Activated CD4-positive, alpha-beta T cell treated with anti-CD3 and anti-CD28 coated beads, Interleukin-2, Interleukin-6, amounts not matched to agents 100 ng/mL and 50 ng/mL, durations not matched to agents 16 hours and 8 hours (primary cell): ENCODE measurements around the gene ALKBH6.

ENCODE experiments used
- DNase-seq: peaks from one replicate; pipeline ENCODE4 v3.0.0-alpha.2; 2020

ALKBH6 gene

GRCh38 chr19:36030264-36031148, 16.5 kb upstream of the ALKBH6 start:
- no peak for DNase-seq

- DNase-seq = no peak
Measured at GRCh38 chr19:36028313-36029041, 14.5 kb upstream of the ALKBH6 start.

- no peak for DNase-seq
Measured at GRCh38 chr19:36027696-36028095, 13.7 kb upstream of the ALKBH6 start.

- DNase-seq = no peak
Measured at GRCh38 chr19:36026091-36026876, 12.3 kb upstream of the ALKBH6 start.

GRCh38 chr19:36025541-36025940, 11.5 kb upstream of the ALKBH6 start:
- no peak for DNase-seq

- no peak for DNase-seq
Measured at GRCh38 chr19:36023432-36023831, 9.4 kb upstream of the ALKBH6 start.

- DNase-seq = no peak
Measured at GRCh38 chr19:36019061-36019670, 5.2 kb upstream of the ALKBH6 start.

GRCh38 chr19:36013280-36014011, 567 bp downstream of the ALKBH6 start:
- DNase-seq = no peak

- DNase-seq = no peak
Measured at GRCh38 chr19:36010402-36010801, 3.6 kb downstream of the ALKBH6 start.

GRCh38 chr19:36009633-36010379, 4.2 kb downstream of the ALKBH6 start:
- no peak for DNase-seq

GRCh38 chr19:36009220-36009619, 4.8 kb downstream of the ALKBH6 start:
- peak; percentile 76 for DNase-seq

- DNase-seq = no peak
Measured at GRCh38 chr19:36008336-36008978, 5.6 kb downstream of the ALKBH6 start, which contains the start of gene SYNE4. Gene SYNE4 (minus strand): TSS chr19:36008813. CDS start chr19:36008681, 132 bp downstream.

- no peak for DNase-seq
Measured at GRCh38 chr19:36006955-36007354, 7.1 kb downstream of the ALKBH6 start.

- DNase-seq = no peak
Measured at GRCh38 chr19:36003284-36003683, 10.7 kb downstream of the ALKBH6 start.

GRCh38 chr19:36001605-36002004, 12.4 kb downstream of the ALKBH6 start:
- DNase-seq = no peak

GRCh38 chr19:35996777-35997176, 17.2 kb downstream of the ALKBH6 start:
- no peak for DNase-seq

- DNase-seq = peak; percentile 98
Measured at GRCh38 chr19:35995048-35995993, 18.7 kb downstream of the ALKBH6 start, which contains the start of gene SDHAF1. Gene SDHAF1 (plus strand): TSS chr19:35995188. CDS start chr19:35995275, 87 bp downstream.

GRCh38 chr19:35993923-35994598, 20.0 kb downstream of the ALKBH6 start:
- DNase-seq = no peak
